ENCODE results near the gene MOXD1. TPM values are rescaled to one million over a fixed set of nuclear protein-coding genes. Genes with fewer than 3 reads are reported as not detected.

MOXD1 gene
- total RNA-seq, 1 experiment from 2014 or later: 1.0 TPM

- ChIA-PET CTCF (no interaction called here), RAD21 (ENCODE audit: low non-redundant PET in 1 of 2, low total read pairs in 2 of 2, uncharacterized antibody in 2 of 2, unreplicated experiment in 2 of 2) (no interaction called here), POLR2A (no interaction called here)
- H3K36me3 ChIP-seq (ENCODE audit: control insufficient read depth in 1 of 2, insufficient read depth in 2 of 2, low read length in 2 of 2): no peaks in the 10 kb centered on the region
- no peak overlapping the region for H3K4me2 ChIP-seq (ENCODE audit: low read length)
- H3K79me2 ChIP-seq (ENCODE audit: insufficient read depth, low read length): no peaks in the 10 kb centered on the region
- no peaks in the 10 kb centered on the region for H4K20me1 ChIP-seq (ENCODE audit: insufficient read depth)
- no peak for TF ChIP-seq SIN3A (IDR thresholded peaks at IDR 0.05; ENCODE audit: low read depth)
- TF ChIP-seq, protein P1, sequence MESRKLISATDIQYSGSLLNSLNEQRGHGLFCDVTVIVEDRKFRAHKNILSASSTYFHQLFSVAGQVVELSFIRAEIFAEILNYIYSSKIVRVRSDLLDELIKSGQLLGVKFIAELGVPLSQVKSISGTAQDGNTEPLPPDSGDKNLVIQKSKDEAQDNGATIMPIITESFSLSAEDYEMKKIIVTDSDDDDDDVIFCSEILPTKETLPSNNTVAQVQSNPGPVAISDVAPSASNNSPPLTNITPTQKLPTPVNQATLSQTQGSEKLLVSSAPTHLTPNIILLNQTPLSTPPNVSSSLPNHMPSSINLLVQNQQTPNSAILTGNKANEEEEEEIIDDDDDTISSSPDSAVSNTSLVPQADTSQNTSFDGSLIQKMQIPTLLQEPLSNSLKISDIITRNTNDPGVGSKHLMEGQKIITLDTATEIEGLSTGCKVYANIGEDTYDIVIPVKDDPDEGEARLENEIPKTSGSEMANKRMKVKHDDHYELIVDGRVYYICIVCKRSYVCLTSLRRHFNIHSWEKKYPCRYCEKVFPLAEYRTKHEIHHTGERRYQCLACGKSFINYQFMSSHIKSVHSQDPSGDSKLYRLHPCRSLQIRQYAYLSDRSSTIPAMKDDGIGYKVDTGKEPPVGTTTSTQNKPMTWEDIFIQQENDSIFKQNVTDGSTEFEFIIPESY (IDR thresholded peaks at IDR 0.05; ENCODE audit: extremely low read depth, insufficient replicate concordance, low read length): no peak
- no peak for TF ChIP-seq YY1 (IDR thresholded peaks at IDR 0.05; ENCODE audit: extremely low read depth, insufficient replicate concordance, low read depth, low read length)
- TF ChIP-seq CEBPB (IDR thresholded peaks at IDR 0.05; ENCODE audit: low read depth): no peak
- no peak for TF ChIP-seq SRF (IDR thresholded peaks at IDR 0.05; ENCODE audit: low read depth)
- no peak for TF ChIP-seq ZFX (IDR thresholded peaks at IDR 0.05)
- no peak for TF ChIP-seq EZH2 (IDR thresholded peaks at IDR 0.05)
- no peak for TF ChIP-seq ZNF274 (IDR thresholded peaks at IDR 0.05; ENCODE audit: low read depth, low read length)
- TF ChIP-seq, protein P2, sequence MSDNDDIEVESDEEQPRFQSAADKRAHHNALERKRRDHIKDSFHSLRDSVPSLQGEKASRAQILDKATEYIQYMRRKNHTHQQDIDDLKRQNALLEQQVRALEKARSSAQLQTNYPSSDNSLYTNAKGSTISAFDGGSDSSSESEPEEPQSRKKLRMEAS (IDR thresholded peaks at IDR 0.05): no peak
- TF ChIP-seq JUND (IDR thresholded peaks at IDR 0.05): no peak
- no peak for TF ChIP-seq ELF1 (IDR thresholded peaks at IDR 0.05; ENCODE audit: borderline replicate concordance, low read depth)
- no peak for TF ChIP-seq EZH2phosphoT487 (IDR thresholded peaks at IDR 0.05; ENCODE audit: borderline replicate concordance)
- no peak for TF ChIP-seq CBX3 (IDR thresholded peaks at IDR 0.05; ENCODE audit: low read depth)
- TF ChIP-seq EGR1 (IDR thresholded peaks at IDR 0.05; ENCODE audit: low read depth): no peak
- TF ChIP-seq REST (IDR thresholded peaks at IDR 0.05; ENCODE audit: low read depth): no peak
- DNase-seq (ENCODE audit: low read depth, low spot score) (no peak), ATAC-seq (no peak)
- peaks cover 4 to 7% of the 10 kb centered on the region in 2 experiments; a peak in 2 of 4 replicates for H3K9me3 ChIP-seq (ENCODE audit: control insufficient read depth in 1 of 2, insufficient read depth in 1 of 2, low read depth in 1 of 2, low read length in 2 of 2)
- no peaks in the 10 kb centered on the region for H3K27me3 ChIP-seq (ENCODE audit: insufficient read depth, low read length)
- H3K9ac ChIP-seq (ENCODE audit: low read length): no peak overlapping the region
- H3K9me2 ChIP-seq (ENCODE audit: insufficient read depth): no peaks in the 10 kb centered on the region
- no TSS peak for BruUV-seq (replicated peaks)
- intact Hi-C loops (cut with micrococcal nuclease): no loop called here
- no peak overlapping the region for H3K4me3 ChIP-seq (replicated peaks in 1 of 2; ENCODE audit: low read depth in 1 of 2, low read length in 2 of 2)
- H2AFZ ChIP-seq (ENCODE audit: low read depth, low read length, poor library complexity, severe bottlenecking): no peak overlapping the region
- H3K27ac ChIP-seq (ENCODE audit: low read depth, low read length): no peak overlapping the region
- no peaks in the 10 kb centered on the region for H3K4me1 ChIP-seq (ENCODE audit: control insufficient read depth in 1 of 2, insufficient read depth in 2 of 2, low read length in 2 of 2)
Observed at GRCh38 chr6:132344811-132345210, 56.5 kb downstream of the MOXD1 start.

All from HCT116 (cell line).